ENCODE results near the gene PTPN6.

GRCh38 chr12:6916426-6917200 lies 34.5 kb upstream of the PTPN6 start:
- TF ChIP-seq CTCF (IDR thresholded peaks at IDR 0.05), result no peak
- no peak for TF ChIP-seq POLR2A (IDR thresholded peaks at IDR 0.05)
